ENCODE measurements around the gene GZMB. TPM values are rescaled to one million over a fixed set of nuclear protein-coding genes. Genes with fewer than 3 reads are reported as not detected.

The GZMB gene
- total and polyA plus RNA-seq, 2 of the 13 experiments (the other 11 are each of a cell fraction or from before 2014, with no cell fraction given), result 0.12 TPM; not detected in 1

DNA sequence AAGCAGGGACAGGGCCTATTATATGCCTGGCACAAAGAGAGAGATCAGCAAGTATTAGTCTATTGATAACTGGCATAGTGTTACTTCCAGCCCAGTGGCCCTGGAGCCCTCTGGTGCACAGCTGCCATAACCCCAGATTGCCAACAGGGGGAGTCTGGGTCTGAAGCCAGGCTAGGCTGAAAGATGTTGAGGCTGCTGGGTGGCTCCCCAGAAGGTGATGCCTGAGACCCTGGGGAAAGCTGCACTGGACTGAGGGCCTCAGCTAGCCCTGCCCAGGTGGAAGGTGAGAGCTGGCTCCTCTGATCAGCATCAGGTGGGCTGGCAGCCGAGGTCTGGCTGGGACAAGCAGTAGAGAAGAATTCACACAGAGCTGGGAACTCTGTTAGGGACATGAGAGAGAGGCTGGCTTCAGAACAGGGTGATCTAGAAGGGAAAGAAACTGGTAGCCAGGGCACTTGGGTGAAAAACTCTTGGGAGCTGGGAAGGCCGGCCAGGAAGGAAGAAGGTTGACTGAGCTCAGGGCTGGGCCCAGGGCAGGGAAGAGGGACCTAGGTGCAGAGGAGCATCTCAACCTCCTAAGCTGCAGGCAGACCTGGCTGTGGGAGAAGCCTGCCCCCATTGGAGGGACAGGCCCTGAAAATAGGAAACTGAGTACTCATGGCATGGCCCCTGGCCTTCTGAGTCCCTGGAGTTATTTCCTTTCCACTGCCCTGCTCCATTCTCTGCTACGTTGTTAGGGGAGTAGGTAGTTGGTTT lies 28.4 kb downstream of the GZMB start (continued):
- TF ChIP-seq, protein P1, sequence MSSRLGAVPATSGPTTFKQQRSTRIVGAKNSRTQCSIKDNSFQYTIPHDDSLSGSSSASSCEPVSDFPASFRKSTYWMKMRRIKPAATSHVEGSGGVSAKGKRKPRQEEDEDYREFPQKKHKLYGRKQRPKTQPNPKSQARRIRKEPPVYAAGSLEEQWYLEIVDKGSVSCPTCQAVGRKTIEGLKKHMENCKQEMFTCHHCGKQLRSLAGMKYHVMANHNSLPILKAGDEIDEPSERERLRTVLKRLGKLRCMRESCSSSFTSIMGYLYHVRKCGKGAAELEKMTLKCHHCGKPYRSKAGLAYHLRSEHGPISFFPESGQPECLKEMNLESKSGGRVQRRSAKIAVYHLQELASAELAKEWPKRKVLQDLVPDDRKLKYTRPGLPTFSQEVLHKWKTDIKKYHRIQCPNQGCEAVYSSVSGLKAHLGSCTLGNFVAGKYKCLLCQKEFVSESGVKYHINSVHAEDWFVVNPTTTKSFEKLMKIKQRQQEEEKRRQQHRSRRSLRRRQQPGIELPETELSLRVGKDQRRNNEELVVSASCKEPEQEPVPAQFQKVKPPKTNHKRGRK (CRISPR knock-in tag; IDR thresholded peaks at IDR 0.05), result peak; percentile 30; the same call in 1 of the 2 replicates
- TF ChIP-seq SALL2 (CRISPR knock-in tag; IDR thresholded peaks at IDR 0.05) (no peak), JDP2 (CRISPR knock-in tag; IDR thresholded peaks at IDR 0.05; ENCODE audit: borderline replicate concordance) (no peak), RFXANK (CRISPR knock-in tag; IDR thresholded peaks at IDR 0.05) (no peak), GATAD1 (CRISPR knock-in tag; IDR thresholded peaks at IDR 0.05) (no peak), ZSCAN22 (CRISPR knock-in tag; IDR thresholded peaks at IDR 0.05) (no peak), ZMYM4 (CRISPR knock-in tag; IDR thresholded peaks at IDR 0.05) (no peak), ZNF225 (CRISPR knock-in tag; IDR thresholded peaks at IDR 0.05) (peak; percentile 97), ZNF350 (CRISPR knock-in tag; IDR thresholded peaks at IDR 0.05; ENCODE audit: borderline replicate concordance, low read depth) (no peak), ZNF263 (CRISPR knock-in tag; IDR thresholded peaks at IDR 0.05) (no peak), PITX1 (CRISPR knock-in tag; IDR thresholded peaks at IDR 0.05) (no peak), SOX5 (CRISPR knock-in tag; IDR thresholded peaks at IDR 0.05; ENCODE audit: borderline replicate concordance) (no peak), NR2C2 (CRISPR knock-in tag; IDR thresholded peaks at IDR 0.05; ENCODE audit: borderline replicate concordance) (no peak)
- TF ChIP-seq, protein P2, sequence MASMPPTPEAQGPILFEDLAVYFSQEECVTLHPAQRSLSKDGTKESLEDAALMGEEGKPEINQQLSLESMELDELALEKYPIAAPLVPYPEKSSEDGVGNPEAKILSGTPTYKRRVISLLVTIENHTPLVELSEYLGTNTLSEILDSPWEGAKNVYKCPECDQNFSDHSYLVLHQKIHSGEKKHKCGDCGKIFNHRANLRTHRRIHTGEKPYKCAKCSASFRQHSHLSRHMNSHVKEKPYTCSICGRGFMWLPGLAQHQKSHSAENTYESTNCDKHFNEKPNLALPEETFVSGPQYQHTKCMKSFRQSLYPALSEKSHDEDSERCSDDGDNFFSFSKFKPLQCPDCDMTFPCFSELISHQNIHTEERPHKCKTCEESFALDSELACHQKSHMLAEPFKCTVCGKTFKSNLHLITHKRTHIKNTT (CRISPR knock-in tag; IDR thresholded peaks at IDR 0.05), result no peak
- TF ChIP-seq, protein P3, sequence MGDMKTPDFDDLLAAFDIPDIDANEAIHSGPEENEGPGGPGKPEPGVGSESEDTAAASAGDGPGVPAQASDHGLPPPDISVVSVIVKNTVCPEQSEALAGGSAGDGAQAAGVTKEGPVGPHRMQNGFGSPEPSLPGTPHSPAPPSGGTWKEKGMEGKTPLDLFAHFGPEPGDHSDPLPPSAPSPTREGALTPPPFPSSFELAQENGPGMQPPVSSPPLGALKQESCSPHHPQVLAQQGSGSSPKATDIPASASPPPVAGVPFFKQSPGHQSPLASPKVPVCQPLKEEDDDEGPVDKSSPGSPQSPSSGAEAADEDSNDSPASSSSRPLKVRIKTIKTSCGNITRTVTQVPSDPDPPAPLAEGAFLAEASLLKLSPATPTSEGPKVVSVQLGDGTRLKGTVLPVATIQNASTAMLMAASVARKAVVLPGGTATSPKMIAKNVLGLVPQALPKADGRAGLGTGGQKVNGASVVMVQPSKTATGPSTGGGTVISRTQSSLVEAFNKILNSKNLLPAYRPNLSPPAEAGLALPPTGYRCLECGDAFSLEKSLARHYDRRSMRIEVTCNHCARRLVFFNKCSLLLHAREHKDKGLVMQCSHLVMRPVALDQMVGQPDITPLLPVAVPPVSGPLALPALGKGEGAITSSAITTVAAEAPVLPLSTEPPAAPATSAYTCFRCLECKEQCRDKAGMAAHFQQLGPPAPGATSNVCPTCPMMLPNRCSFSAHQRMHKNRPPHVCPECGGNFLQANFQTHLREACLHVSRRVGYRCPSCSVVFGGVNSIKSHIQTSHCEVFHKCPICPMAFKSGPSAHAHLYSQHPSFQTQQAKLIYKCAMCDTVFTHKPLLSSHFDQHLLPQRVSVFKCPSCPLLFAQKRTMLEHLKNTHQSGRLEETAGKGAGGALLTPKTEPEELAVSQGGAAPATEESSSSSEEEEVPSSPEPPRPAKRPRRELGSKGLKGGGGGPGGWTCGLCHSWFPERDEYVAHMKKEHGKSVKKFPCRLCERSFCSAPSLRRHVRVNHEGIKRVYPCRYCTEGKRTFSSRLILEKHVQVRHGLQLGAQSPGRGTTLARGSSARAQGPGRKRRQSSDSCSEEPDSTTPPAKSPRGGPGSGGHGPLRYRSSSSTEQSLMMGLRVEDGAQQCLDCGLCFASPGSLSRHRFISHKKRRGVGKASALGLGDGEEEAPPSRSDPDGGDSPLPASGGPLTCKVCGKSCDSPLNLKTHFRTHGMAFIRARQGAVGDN (CRISPR knock-in tag; IDR thresholded peaks at IDR 0.05), result peak; percentile 28
- TF ChIP-seq, protein P4, sequence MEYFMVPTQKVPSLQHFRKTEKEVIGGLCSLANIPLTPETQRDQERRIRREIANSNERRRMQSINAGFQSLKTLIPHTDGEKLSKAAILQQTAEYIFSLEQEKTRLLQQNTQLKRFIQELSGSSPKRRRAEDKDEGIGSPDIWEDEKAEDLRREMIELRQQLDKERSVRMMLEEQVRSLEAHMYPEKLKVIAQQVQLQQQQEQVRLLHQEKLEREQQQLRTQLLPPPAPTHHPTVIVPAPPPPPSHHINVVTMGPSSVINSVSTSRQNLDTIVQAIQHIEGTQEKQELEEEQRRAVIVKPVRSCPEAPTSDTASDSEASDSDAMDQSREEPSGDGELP (IDR thresholded peaks at IDR 0.05; ENCODE audit: borderline replicate concordance, low read depth), result no peak
- TF ChIP-seq, protein P5, sequence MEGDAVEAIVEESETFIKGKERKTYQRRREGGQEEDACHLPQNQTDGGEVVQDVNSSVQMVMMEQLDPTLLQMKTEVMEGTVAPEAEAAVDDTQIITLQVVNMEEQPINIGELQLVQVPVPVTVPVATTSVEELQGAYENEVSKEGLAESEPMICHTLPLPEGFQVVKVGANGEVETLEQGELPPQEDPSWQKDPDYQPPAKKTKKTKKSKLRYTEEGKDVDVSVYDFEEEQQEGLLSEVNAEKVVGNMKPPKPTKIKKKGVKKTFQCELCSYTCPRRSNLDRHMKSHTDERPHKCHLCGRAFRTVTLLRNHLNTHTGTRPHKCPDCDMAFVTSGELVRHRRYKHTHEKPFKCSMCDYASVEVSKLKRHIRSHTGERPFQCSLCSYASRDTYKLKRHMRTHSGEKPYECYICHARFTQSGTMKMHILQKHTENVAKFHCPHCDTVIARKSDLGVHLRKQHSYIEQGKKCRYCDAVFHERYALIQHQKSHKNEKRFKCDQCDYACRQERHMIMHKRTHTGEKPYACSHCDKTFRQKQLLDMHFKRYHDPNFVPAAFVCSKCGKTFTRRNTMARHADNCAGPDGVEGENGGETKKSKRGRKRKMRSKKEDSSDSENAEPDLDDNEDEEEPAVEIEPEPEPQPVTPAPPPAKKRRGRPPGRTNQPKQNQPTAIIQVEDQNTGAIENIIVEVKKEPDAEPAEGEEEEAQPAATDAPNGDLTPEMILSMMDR (CRISPR knock-in tag; IDR thresholded peaks at IDR 0.05), result peak; percentile 88
